Measurements from ENCODE around the gene PRCP.

- TF ChIP-seq CTCF (conservative IDR thresholded peaks at IDR 0.05; ENCODE audit: low read depth, low read length), result no peak
- TF ChIP-seq EZH2 (IDR thresholded peaks at IDR 0.05; ENCODE audit: borderline replicate concordance, low read depth, low read length, poor library complexity, severe bottlenecking), result no peak
Observed at GRCh38 chr11:82811369-82811768, 88.9 kb downstream of the PRCP start.
